Right atrium auricular region (tissue), 2 donors: ENCODE data around the gene FOXO3. TPM values are rescaled to one million over a fixed set of nuclear protein-coding genes. Genes with fewer than 3 reads are reported as not detected.

Source experiments
- DNase-seq: peaks from one replicate; pipeline ENCODE4 v3.0.0-alpha.2; 2019; ENCODE audit warnings: low spot score
- H3K27ac ChIP-seq, 2 donors: fragments of 200-600 bp; sonication (generic); 1 replicate in 1 of 2; 2 replicates in 1 of 2; pipeline ENCODE4 v1.5.1; 2016 to 2019
- H3K27me3 ChIP-seq, 2 donors: fragments of 200-600 bp; sonication (generic); one replicate each; pipeline versions ENCODE4 v1.5.1 to v1.6.0; 2017 to 2019
- H3K36me3 ChIP-seq: fragments of 200-600 bp; sonication (generic); one replicate; pipeline ENCODE4 v1.5.1; 2016
- H3K4me1 ChIP-seq, 2 donors: fragments of 200-600 bp; sonication (generic); one replicate each; pipeline versions ENCODE4 v1.5.1 to v1.6.0; 2017 to 2019
- H3K4me3 ChIP-seq, 2 donors: fragments of 200-600 bp; sonication (generic); 1 replicate in 1 of 2; 2 replicates in 1 of 2; pipeline ENCODE4 v1.5.1; 2017 to 2019; ENCODE audit warnings: mild to moderate bottlenecking in 1 of 2, moderate library complexity in 1 of 2
- H3K9me3 ChIP-seq, 2 donors: fragments of 200-600 bp; sonication (generic); one replicate each; pipeline ENCODE4 v1.5.1; 2019
- total RNA-seq, 2 donors: library from RNA; depleted of rRNA; stranded (reverse); fragments of >200 nt; gene quantifications; one replicate each; pipeline ENCODE4 v1.1.0, GENCODE V29; 2016
- TF ChIP-seq, protein P1 (sequence below), 2 donors: fragments of 200-600 bp; sonication (generic); IDR thresholded peaks; one replicate each; pipeline ENCODE4 v1.5.1; 2019; ENCODE audit warnings: antibody characterized with exemption in 2 of 2

The FOXO3 gene
- total RNA-seq, 2 donors from 2014 or later = 54.5 to 60.9 TPM

GRCh38 chr6:108684771-108685329, 124.1 kb downstream of the FOXO3 start:
- Histone ChIP-seq H3K4me1 (peaks cover 0 to 30% of the 10 kb centered on the region in 2 donors), H3K4me3 (no peak overlapping the region), H3K27me3 (no peaks in the 10 kb centered on the region), H3K27ac (peak overlapping the region; percentile 6 to 26), H3K9me3 (no peaks in the 10 kb centered on the region), H3K36me3 (peaks cover 8% of the 10 kb centered on the region)
- DNase-seq = no peak
- TF ChIP-seq, protein P1, sequence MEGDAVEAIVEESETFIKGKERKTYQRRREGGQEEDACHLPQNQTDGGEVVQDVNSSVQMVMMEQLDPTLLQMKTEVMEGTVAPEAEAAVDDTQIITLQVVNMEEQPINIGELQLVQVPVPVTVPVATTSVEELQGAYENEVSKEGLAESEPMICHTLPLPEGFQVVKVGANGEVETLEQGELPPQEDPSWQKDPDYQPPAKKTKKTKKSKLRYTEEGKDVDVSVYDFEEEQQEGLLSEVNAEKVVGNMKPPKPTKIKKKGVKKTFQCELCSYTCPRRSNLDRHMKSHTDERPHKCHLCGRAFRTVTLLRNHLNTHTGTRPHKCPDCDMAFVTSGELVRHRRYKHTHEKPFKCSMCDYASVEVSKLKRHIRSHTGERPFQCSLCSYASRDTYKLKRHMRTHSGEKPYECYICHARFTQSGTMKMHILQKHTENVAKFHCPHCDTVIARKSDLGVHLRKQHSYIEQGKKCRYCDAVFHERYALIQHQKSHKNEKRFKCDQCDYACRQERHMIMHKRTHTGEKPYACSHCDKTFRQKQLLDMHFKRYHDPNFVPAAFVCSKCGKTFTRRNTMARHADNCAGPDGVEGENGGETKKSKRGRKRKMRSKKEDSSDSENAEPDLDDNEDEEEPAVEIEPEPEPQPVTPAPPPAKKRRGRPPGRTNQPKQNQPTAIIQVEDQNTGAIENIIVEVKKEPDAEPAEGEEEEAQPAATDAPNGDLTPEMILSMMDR (IDR thresholded peaks at IDR 0.05) = no peak

GRCh38 chr6:108685970-108686369, 125.3 kb downstream of the FOXO3 start:
- DNase-seq = no peak
- TF ChIP-seq, protein P1 (IDR thresholded peaks at IDR 0.05) = no peak
- Histone ChIP-seq H3K27ac (no peak overlapping the region), H3K36me3 (peaks cover 8% of the 10 kb centered on the region), H3K4me3 (no peak overlapping the region), H3K4me1 (peaks cover 0 to 42% of the 10 kb centered on the region in 2 donors), H3K9me3 (no peaks in the 10 kb centered on the region), H3K27me3 (no peaks in the 10 kb centered on the region)

DNA sequence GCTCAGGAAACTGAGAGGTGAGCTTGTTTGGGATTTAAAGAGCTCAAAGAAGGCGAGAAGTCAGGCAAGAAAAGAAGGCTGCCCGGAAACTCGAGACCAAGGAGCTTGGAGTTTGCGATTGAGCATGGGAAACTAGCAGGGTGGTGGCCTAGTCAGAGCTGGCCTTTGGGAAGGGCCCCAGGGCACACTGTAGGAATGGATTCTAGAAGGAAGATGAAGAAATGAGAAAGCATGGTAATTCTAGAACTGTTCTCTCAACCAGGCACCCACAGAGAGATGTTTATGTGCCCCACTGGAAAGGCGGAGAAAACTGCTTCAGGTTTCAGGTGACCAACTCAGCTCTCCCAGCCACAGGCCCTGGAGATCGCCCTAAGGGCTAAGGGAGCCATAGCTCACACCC, 126.2 kb downstream of the FOXO3 start:
- Histone ChIP-seq H3K4me3 (no peak overlapping the region), H3K27ac (no peak overlapping the region), H3K36me3 (peaks cover 8% of the 10 kb centered on the region), H3K4me1 (peaks cover 0 to 44% of the 10 kb centered on the region in 2 donors), H3K27me3 (no peaks in the 10 kb centered on the region), H3K9me3 (no peaks in the 10 kb centered on the region)
- TF ChIP-seq, protein P1 (IDR thresholded peaks at IDR 0.05) = no peak
- no peak for DNase-seq

DNA sequence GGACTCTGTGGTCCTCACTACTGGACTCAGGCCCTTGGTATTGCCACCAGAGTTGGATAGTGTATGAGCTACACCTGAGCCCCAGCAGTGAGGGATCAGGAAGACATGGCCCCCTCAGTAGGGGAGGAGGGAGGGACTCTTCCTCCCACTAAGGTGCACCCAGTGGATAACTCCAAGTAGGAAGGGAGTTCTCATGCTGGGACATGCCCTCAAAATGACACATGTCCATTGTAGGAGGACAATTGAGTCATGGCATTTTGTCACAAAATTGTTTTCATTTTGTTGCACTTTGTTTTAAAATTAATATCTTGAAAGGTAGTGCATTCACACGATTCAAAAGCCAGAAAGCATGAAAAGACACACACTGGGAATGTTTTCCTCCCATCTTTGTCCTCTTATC, 127.2 kb downstream of the FOXO3 start:
- peaks cover 0 to 40% of the 10 kb centered on the region in 2 donors for H3K4me1 ChIP-seq
- TF ChIP-seq, protein P1 (IDR thresholded peaks at IDR 0.05) = no peak
- H3K27me3 ChIP-seq = no peaks in the 10 kb centered on the region
- H3K9me3 ChIP-seq = no peaks in the 10 kb centered on the region
- H3K36me3 ChIP-seq = peaks cover 8% of the 10 kb centered on the region
- no peak for DNase-seq
- no peak overlapping the region for H3K4me3 ChIP-seq
- no peak overlapping the region for H3K27ac ChIP-seq

DNA sequence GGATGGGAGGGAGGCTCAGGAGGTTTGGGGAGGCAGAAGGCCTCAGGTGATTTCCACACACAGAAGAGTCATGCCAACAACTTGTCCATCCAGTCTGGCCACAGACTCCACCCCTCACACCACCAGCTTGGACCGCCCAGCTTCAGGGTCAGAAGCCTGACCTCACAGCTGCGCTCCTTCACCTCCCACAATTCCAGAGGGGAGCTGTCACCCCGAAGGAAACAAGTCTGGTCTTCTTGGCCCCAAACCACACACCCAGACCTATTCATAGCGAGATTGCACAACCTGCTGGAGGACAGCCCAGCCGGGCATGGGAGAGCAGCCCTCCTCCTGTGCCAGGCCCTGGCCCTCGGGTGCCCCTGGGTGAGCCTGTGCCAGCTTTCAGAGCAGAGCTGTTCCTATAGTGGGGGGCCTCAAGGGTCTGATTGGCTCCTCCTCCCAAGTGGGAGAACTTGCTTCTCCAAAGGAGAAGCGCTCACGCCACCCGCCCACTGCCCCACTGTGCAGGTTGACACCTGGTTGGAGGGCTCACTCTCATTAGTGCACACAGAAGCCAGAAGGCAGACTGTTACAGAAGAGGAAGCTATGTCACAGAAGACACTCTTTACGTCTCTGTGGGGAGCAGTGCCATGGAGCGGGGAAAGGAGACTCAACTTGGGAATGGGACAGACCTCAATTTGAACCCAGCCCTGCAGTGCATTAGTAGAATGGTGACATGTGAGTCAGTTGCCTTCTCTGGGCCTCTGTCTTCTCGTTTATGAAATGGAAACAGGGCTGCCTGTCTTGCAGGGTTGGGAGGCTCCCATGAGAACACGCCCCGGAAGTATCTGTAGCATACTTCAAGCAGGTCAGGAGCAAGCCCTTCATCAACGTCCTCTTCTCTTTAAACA, 128.8 kb downstream of the FOXO3 start:
- TF ChIP-seq, protein P1 (IDR thresholded peaks at IDR 0.05) = no peak
- peaks cover 0 to 40% of the 10 kb centered on the region in 2 donors for H3K4me1 ChIP-seq

More for the DNA sequence above, 128.8 kb downstream of the FOXO3 start:
- no peaks in the 10 kb centered on the region for H3K27me3 ChIP-seq
- DNase-seq = peak; percentile 82
- H3K4me3 ChIP-seq = no peak overlapping the region
- H3K27ac ChIP-seq = peak overlapping the region; percentile 70 to 75
- no peaks in the 10 kb centered on the region for H3K9me3 ChIP-seq
- H3K36me3 ChIP-seq = peaks cover 8% of the 10 kb centered on the region
